C4-2B (cell line): ENCODE measurements around the gene NCKIPSD.

Experiments
- H3K27ac ChIP-seq: fragments of 450-650 bp; 2 replicates; pipeline ENCODE4 v1.5.1; 2017
- CTCF ChIP-seq: fragments of 450-650 bp; conservative IDR thresholded peaks from 2 replicates; pipeline ENCODE4 v1.5.1; 2017; ENCODE audit warnings: mild to moderate bottlenecking
- ZFX ChIP-seq: fragments of 450-650 bp; IDR thresholded peaks from 2 replicates; pipeline ENCODE4 v1.6.1; 2017

NCKIPSD gene

DNA sequence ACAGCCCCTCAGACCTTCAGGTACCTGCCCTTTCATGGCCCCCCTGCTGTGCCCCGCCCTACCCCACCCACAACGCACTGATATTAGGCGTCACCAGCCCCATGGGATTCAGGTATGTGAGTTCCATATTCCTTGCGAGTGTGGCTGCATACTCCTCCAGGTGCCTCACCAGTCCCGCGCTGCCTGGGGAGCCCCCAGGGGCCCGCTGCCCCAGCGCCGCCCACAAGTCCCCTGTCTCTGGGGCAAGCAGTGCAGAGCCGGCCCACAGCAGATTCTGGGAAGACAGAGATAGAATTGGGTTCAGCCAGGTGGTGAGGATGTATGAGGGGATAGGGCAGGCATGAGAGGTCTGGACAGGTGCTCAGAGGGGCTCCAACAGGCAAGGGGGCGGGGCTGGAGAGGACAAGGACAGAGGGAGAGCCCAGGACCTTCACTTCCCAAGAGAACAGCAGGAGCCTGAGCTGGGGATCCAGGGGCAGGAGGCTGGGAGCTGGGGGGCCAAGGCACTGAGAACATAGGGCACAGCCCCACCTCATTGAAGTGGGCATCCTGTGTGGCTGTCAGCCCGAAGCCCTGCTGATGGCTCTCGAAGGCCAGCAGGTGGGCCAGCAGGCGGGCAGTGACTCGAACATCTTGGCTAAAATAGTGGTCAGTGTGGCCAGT lies 37.4 kb downstream of the NCKIPSD start:
- no peak overlapping the region for H3K27ac ChIP-seq
- TF ChIP-seq ZFX (no peak), CTCF (no peak)

- H3K27ac ChIP-seq: no peak overlapping the region
- TF ChIP-seq CTCF (no peak), ZFX (no peak)
These were observed 38.0 kb downstream of the NCKIPSD start for GRCh38 chr3:48647714-48648113.

DNA sequence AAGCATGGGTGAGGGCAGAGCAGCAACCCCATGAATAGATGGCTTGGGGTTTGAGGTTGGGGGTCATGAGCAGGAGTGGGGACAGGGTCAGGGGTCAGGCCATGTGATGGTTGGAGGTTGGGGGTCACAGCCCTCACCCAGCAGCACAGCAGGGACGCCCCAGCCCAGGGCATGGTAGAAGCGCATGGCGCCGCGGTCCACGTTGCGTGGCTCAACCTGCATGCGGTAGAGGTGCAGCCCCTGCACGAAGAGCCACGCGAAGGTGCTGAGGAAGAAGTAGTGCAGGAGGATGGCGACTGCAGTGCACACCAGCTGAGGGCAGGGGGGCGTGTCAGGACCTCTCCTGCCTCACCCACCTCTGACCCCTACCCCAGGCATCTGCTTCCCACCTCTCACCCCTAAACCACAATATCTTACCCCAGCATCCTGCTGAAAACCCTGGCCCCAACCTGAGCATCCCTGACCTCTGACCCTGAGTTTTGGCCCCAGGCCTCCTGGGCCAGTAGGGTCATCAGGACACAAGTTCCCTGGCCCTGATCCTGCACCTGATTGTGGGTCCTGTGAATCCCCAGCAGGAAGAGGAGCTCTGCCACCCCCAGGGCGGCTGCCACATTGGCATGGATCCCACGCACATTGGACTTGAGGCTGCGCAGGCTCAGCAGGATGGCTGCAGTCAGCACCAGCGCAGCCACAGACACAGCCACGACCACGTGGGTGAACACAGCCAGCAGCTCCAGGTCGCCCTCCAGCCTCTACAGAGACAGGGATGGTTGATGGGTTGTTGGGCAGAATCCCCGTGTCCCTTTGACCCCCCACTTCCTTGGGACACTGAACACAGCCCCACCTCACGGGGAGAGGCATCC lies 40.6 kb downstream of the NCKIPSD start:
- no peak for TF ChIP-seq ZFX
- no peak for TF ChIP-seq CTCF

GRCh38 chr3:48642605-48643004 lies 43.1 kb downstream of the NCKIPSD start:
- H3K27ac ChIP-seq: no peak overlapping the region
- TF ChIP-seq ZFX (no peak), CTCF (no peak)

More for the DNA sequence above, 40.6 kb downstream of the NCKIPSD start:
- H3K27ac ChIP-seq: no peak overlapping the region

DNA sequence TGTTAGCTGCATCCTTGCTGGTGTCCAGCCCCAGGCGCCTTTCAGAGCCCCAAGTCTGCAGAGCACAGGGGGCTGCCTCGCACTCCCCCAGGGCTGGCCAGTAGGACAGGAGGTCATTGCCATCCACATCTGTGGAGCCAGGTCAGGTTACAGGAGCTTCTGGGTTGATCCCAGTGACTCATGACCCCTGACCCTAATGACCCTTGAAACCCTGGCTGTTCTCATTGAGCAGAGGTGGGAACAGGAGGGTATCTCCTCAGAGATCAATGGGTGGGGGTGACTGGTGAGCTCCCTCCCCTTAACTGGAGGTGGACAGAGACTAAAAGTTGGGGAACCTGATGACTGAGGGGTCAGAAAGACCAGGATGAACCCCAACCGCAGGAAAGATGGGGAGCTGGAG lies 44.3 kb downstream of the NCKIPSD start:
- TF ChIP-seq CTCF: no peak
- TF ChIP-seq ZFX: no peak
- H3K27ac ChIP-seq: no peak overlapping the region

- H3K27ac ChIP-seq: no peak overlapping the region
- TF ChIP-seq ZFX: no peak
- TF ChIP-seq CTCF: no peak
These were observed 45.6 kb downstream of the NCKIPSD start for GRCh38 chr3:48639944-48640606.

DNA sequence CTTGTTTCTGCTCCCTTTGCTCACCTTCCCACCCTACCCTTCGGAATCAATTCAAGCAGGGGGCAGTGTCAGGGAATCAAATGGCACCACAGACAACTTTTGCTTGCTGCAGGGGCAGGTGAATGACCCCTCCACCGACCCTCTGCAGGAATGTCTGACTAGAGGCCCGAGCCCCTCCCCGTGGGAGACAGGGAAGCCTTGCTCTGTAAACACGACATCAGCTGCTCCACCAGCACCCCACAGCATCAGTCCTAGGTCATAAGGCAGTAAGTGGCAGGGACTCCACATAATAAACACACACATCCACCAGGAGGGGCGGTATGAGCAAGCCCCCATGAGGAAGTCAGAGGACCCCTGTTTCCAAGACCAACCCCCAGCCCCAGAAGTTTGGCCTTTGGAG lies 48.4 kb downstream of the NCKIPSD start:
- H3K27ac ChIP-seq: no peak overlapping the region
- TF ChIP-seq ZFX (no peak), CTCF (no peak)
